Measurements from ENCODE around the gene KLHL15.
"Not testable (repeated sequence)": the region's sequence is repeated elsewhere in the genome, so short reads cannot be mapped to it uniquely, and the experiment has no call there.

Gene KLHL15

GRCh38 chrX:24027086-24027485, at the start of gene KLHL15:
Gene KLHL15, minus strand, starts transcription at chrX:24027186. Its CDS starts 20,493 bp downstream, at chrX:24006693.
- no peak for DNase-seq (ENCODE audit: low read depth)

DNA sequence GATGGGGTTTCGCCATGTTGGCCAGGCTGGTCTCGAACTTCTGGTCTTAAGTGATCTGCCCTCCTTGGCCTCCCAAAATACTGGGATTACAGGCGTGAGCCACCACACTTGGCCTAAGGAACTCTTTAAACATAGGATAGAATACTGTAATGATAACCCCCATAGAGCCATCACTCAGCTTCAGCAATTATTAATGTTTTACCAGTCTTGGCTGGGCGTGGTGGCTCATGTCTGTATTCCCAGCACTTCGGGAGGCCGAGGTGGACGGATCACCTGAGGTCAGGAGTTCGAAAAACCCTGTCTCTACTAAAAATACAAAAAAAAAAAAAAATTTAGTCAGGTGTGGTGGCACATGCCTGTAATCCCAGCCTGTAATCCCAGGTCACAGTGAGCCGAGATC, 42.9 kb upstream of the KLHL15 start:
- no peak for DNase-seq (ENCODE audit: low read depth)

GRCh38 chrX:24063488-24063887, 36.5 kb upstream of the KLHL15 start:
- DNase-seq (ENCODE audit: low read depth) = no peak

DNA sequence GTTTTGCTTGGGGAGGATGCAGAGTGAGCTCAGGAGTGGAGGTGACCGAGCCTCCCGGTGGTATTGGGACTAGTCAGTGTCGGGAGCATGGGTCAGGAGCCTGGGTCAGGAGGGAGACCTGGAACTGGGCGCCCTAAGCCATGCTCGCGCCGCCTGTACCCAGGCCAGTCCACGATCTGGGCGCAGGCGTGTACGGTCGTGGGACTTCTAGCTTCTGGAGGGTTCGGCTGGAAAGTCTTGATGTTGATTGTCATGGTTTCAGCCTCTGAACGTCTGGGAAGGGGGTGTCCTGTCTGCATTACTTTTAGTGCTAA, 28.0 kb upstream of the KLHL15 start:
- DNase-seq (ENCODE audit: low read depth) = no peak

GRCh38 chrX:24054182-24055042, 27.4 kb upstream of the KLHL15 start, which contains the start of gene EIF2S3:
Gene EIF2S3, plus strand, starts transcription at chrX:24054956. Its CDS starts 13 bp downstream, at chrX:24054969.
- DNase-seq (ENCODE audit: low read depth) = peak; percentile 81

GRCh38 chrX:24050522-24051318, 23.7 kb upstream of the KLHL15 start:
- not testable (repeated sequence) for DNase-seq (ENCODE audit: low read depth)

GRCh38 chrX:24049643-24050042, 22.7 kb upstream of the KLHL15 start:
- DNase-seq (ENCODE audit: low read depth) = not testable (repeated sequence)

DNA sequence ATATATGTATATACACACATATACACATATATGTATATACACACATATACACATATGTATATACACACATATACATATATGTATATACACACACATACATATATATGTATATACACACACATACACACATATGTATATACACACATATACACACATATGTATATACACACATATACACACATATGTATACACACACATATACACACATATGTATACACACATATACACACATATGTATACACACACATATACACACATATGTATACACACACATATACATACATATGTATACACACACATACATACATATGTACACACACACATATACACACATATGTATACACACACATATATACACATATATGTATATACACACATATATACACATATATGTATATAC, 19.1 kb upstream of the KLHL15 start:
- DNase-seq (ENCODE audit: low read depth) = not testable (repeated sequence)

DNA sequence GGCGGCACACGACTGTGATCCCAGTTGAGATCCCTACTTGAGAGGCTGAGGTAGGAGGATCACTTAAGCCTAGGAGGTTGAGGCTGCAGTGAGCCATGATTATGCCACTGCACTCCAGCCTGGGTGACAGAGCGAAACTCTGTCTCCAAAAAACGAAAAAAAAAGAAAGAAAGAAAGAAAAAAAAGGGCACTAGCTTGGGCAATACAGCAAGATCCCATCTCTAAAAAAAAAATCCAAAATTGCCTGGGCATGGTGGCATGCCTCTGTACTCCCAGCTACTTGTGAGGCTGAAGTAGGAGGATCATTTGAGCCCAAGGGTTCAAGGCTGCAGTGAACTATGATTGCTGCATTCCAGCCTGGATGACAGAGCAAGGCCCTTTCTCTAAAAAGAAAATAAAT, 10.7 kb upstream of the KLHL15 start:
- DNase-seq (ENCODE audit: low read depth) = no peak

DNA sequence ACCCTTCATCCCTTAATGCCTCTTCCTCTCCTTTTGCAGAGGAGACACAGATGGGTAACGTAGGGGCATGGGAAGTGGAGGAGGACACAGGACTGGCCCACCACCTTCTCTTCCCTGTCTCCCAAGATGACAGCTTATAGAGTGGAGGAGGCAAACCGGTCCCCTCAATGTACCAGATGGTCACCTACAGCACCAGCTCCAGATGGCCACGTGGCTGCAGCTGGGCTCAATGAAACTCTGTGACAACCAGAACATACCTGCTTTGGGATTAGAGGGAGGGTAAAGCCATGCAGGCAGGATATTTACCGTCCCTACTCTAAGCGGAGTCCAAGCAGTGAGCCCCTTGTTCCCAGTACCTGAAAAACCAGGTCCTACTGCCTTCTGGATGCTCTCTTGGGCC, 7.5 kb upstream of the KLHL15 start:
- DNase-seq (ENCODE audit: low read depth) = no peak

DNA sequence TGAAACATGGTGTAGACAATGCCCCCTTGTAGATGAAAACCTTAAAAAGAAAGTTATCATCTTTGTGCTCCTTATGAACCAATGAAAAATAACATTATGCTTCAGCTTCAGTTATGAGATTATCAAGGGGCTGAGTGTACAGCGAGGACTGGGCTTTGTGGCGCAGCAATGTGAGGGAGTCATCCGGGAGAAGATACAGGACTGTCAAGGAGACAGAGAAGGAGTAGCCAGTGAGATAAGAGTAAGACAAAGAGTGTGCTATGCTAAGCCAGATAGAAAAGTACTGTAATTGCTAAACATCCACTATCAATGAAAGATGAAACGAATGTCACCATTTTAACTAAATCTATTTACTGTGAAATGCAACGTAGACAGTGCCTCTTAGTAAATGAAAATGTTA, 3.6 kb upstream of the KLHL15 start:
- DNase-seq (ENCODE audit: low read depth) = no peak

DNA sequence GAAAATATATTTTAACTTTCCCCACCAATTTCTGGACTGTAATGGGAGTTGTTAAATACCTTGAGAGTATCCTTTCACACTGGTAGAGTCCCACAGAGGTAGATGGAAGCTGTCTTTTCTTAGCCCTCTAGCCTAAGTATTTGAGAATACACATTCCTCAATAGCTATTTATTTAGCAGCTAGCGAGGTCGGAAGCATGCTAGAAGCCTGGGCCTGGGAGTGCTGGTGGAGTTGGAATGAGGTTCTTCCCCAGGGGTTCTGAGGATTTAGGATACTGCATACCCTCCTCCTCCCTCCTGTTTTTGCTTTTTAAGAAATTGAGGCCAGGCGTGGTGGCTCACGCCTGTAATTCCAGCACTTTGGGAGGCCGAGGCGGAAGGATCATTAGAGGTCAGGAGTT, 999 bp upstream of the KLHL15 start:
- no peak for DNase-seq (ENCODE audit: low read depth)

DNA sequence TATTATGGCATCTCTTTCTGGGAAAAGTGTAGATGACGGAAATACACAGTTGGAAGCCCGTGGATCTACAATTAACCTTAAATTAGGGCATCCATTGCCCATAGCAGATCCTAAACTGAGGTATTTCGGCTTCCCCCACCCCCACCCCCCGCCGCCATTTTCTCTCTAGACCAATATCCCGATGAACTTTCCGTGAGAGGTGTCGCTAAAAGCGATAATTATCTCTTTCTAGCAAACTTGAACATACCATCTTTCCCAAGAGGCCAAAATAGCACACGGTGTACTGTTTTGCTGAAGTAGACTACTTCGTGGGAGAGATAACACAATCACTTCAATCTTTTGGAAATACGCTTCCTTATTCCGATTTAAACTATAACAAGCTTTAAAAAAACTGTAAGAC, 554 bp downstream of the KLHL15 start:
- DNase-seq (ENCODE audit: low read depth) = no peak

GRCh38 chrX:24025741-24026403, 1.1 kb downstream of the KLHL15 start:
- no peak for DNase-seq (ENCODE audit: low read depth)

- DNase-seq (ENCODE audit: low read depth) = peak; percentile 74
Observed at GRCh38 chrX:24024819-24025740, 1.9 kb downstream of the KLHL15 start.

GRCh38 chrX:24023972-24024669, 2.9 kb downstream of the KLHL15 start:
- no peak for DNase-seq (ENCODE audit: low read depth)

GRCh38 chrX:24023544-24023943, 3.4 kb downstream of the KLHL15 start:
- DNase-seq (ENCODE audit: low read depth) = no peak

GRCh38 chrX:24020306-24020876, 6.6 kb downstream of the KLHL15 start:
- no peak for DNase-seq (ENCODE audit: low read depth)

DNA sequence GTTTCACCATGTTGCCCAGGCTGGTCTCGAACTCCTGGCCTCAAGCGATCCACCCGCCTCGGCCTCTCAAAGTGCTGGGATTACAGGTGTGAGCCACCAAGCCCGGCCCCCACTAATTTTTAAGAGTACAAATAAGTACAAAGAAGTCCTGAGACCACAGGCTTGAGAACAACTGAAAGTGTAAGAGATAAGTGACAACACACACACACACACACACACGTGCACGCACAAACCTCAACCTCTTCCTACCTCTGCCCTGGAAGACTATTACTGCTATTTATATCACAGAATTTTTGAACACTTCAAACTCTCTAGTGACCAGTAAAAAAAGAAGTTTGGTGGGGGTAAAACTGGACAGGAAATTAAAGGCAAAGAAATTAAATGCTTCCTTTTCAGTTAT, 7.5 kb downstream of the KLHL15 start:
- no peak for DNase-seq (ENCODE audit: low read depth)

DNA sequence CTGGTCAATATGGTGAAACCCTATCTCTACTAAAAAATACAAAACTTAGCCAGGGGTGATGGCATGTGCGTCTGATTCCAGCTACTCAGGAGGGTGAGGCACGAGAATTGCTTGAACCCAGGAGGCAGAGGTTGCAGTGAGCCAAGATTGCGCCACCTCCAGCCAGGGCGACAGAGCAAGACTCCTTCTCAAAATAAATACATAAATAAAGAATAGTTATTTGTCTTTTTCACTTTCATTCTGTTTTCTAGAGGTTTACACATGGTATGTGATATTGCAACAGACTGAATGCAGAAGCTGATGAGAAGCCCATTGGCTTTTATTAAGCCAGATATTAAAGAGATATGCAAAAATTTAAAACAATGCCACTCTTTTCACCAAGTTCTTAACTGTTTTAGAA, 8.2 kb downstream of the KLHL15 start:
- DNase-seq (ENCODE audit: low read depth) = no peak

- DNase-seq (ENCODE audit: low read depth) = no peak
Observed at GRCh38 chrX:24017674-24018073, 9.3 kb downstream of the KLHL15 start.
